Fibroblast of pulmonary artery (primary cell): Measurements from ENCODE around the gene SIDT2.
A peak's percentile ranks its signal among the peaks of the same experiment; 100 is the strongest.
"Not testable (repeated sequence)": the region's sequence is repeated elsewhere in the genome, so short reads cannot be mapped to it uniquely, and the experiment has no call there.

ENCODE experiments used
- DNase-seq: peaks from one replicate; pipeline ENCODE4 v3.0.0-alpha.2; 2010; ENCODE audit warnings: low read depth
- H3K4me3 ChIP-seq: replicated peaks from 2 replicates; pipeline ENCODE4 v1.5.1; 2011; ENCODE audit warnings: low read depth, mild to moderate bottlenecking, control low read depth, low read length, moderate library complexity
- TF ChIP-seq, protein P1 (sequence below): IDR thresholded peaks from 2 replicates; pipeline ENCODE4 v1.5.1; 2011; ENCODE audit warnings: mild to moderate bottlenecking, control low read depth, low read length, inconsistent platforms; ENCODE audit errors: missing control alignments

SIDT2 gene

DNA sequence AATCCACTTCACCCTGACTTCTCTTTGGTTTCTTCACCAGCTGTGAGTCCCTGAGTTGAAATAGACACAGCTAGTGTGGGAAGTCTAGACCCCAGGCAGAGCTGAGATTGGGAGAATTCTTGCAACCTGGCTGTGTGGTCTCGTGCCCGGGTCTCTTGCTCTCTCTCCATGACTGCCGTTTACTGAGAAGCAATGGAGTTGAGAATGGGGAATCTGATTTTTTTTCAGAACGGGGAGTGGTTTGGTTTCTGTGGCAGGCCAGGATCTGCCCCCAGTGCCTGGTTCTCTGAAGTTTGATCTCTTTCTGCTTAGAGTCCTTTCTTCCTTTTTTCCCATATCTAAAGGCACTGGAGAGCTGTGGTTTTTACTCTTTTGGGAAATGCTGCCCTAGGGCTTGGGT lies 1.5 kb downstream of the SIDT2 start:
- TF ChIP-seq, protein P1, sequence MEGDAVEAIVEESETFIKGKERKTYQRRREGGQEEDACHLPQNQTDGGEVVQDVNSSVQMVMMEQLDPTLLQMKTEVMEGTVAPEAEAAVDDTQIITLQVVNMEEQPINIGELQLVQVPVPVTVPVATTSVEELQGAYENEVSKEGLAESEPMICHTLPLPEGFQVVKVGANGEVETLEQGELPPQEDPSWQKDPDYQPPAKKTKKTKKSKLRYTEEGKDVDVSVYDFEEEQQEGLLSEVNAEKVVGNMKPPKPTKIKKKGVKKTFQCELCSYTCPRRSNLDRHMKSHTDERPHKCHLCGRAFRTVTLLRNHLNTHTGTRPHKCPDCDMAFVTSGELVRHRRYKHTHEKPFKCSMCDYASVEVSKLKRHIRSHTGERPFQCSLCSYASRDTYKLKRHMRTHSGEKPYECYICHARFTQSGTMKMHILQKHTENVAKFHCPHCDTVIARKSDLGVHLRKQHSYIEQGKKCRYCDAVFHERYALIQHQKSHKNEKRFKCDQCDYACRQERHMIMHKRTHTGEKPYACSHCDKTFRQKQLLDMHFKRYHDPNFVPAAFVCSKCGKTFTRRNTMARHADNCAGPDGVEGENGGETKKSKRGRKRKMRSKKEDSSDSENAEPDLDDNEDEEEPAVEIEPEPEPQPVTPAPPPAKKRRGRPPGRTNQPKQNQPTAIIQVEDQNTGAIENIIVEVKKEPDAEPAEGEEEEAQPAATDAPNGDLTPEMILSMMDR = no peak
- H3K4me3 ChIP-seq = peak overlapping the region; percentile 83
- DNase-seq = no peak

DNA sequence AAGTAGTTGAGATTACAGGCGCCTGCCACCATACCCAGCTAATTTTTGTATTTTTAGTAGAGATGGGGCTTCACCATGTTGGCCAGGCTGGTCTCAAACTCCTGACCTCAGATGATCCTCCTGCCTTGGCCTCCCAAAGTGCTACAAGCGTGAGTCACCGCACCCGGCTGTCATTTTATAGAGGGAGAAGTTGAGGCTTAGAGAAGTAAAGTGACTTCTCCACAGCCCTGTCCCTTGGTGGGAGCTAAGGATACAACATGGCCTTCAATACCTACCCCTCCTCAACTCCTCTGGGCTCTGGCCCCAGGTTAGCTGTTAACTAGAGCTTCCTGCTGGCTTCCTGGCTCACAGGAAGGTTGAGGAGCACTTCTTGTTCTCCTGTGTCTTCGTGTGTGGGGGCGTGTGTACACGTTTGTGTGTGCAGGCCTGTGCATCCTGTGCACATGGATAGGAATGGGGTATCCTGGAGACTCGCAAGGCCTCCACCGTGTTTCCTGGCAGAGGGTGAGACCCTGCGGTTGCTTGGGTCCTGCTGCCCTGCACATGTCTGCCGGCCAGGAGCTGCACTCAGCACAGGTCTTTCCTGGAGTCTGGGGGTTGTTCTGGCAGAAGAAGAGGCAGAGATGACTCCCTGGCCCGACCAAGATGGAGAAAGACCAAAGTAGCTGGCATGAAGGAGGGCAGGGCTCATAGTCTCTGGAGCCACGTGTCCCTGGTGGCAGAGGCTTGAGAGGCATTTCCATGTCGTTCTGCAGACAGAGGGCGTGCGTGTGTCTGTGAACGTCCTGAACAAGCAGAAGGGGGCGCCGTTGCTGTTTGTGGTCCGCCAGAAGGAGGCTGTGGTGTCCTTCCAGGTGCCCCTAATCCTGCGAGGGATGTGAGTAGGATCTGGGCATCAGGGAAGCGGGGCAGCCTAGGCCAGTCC lies 2.4 kb downstream of the SIDT2 start:
- TF ChIP-seq, protein P1 = peak; percentile 76
- peak; percentile 81 for DNase-seq
- no peak overlapping the region for H3K4me3 ChIP-seq

DNA sequence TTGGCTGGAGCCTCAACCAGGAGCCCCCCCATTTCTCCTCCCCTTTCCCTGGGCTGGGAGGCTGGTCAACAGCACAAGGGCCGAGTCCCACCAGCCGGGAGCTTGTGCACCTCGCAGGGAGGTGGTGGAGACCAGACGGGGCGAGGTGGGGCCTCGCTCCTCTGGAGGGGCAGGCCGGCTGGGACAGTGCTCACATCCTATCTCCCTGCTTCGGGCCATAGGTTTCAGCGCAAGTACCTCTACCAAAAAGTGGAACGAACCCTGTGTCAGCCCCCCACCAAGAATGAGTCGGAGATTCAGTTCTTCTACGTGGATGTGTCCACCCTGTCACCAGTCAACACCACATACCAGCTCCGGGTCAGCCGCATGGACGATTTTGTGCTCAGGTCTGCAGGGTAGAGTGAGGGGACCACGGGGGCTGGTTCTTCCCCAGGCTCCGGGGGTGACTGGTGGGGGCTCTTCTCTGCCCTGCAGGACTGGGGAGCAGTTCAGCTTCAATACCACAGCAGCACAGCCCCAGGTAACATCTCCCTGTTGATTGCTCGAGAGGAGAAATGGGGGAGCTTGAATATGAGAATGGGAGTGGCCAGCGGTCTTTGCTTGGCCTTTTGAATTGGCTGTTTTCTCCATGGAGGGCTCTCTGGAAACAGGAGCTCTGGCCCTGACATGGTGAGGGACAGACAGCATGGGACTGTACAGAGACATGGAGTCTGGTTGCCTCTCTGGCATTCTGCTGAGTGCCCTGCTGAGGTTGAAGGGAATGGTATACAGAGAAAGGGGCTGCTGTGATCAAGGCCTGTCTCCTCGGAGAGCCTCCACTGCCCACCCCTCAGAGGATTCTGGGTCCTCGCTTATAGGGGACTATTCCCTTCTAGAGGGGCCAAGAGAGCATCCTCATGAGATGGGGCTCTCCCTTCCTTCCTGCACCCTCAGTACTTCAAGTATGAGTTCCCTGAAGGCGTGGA lies 3.3 kb downstream of the SIDT2 start:
- no peak overlapping the region for H3K4me3 ChIP-seq
- TF ChIP-seq, protein P1 = no peak
- DNase-seq = no peak

DNA sequence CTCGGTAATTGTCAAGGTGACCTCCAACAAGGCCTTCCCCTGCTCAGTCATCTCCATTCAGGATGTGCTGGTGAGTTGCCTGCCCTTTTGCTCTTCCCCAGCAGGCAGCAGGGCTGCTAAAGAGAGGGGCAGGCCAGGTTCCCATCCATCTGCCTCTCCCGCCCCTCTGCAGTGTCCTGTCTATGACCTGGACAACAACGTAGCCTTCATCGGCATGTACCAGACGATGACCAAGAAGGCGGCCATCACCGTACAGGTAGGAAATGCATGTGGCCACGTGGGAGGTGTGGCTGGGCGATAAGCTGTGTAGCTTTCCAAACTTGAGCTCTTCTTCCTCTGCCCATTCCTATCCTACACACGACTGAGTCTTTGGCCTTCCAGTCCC lies 4.0 kb downstream of the SIDT2 start:
- DNase-seq = no peak
- TF ChIP-seq, protein P1 = no peak
- no peak overlapping the region for H3K4me3 ChIP-seq

DNA sequence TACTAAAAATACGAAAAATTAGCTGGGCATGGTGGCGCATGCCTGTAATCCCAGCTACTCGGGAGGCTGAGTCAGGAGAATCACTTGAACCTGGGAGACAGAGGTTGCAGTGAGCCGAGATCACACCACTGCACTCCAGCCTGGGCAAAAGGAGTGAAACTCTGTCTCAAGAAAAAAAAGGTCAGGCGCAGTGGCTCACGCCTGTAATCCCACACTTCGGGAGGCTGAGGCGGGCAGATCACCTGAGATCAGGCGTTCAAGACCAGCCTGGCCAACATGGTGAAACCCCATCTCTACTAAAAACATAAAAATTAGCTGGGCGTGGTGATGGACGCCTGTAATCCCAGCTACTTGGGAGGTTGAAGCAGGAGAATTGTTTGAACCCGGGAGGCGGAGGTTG lies 4.6 kb downstream of the SIDT2 start:
- not testable (repeated sequence) for DNase-seq, H3K4me3 ChIP-seq

DNA sequence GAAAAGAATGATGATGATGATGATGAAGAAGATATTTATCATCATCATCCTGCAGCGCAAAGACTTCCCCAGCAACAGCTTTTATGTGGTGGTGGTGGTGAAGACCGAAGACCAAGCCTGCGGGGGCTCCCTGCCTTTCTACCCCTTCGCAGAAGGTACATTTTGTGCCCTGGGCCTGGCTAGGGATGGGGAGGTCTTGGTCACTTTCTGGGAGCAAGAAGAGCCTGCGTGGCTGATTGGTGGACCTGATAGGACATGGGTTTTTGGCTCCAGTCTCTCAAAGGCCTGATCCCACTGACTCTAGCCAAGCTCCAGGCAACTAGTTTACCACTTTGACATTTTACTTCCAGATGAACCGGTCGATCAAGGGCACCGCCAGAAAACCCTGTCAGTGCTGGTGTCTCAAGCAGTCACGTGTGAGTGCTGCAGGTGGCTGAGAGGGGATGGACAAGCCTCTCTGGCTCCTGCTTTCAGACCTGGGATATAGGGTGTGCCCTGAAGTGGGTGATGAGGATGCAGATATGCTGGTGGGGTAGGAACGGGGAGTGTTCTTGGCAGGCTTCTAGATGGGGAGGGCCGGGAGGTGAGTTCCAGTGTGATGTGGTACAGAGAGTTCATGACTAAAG lies 5.3 kb downstream of the SIDT2 start:
- TF ChIP-seq, protein P1 = no peak
- DNase-seq = no peak
- H3K4me3 ChIP-seq = no peak overlapping the region
